ENCODE measurements around the gene SPTBN4. TPM values are rescaled to one million over a fixed set of nuclear protein-coding genes. Genes with fewer than 3 reads are reported as not detected.

Gene SPTBN4
- total and polyA plus RNA-seq, 2 experiments from 2014 or later, result 0.67 to 1.3 TPM

DNA sequence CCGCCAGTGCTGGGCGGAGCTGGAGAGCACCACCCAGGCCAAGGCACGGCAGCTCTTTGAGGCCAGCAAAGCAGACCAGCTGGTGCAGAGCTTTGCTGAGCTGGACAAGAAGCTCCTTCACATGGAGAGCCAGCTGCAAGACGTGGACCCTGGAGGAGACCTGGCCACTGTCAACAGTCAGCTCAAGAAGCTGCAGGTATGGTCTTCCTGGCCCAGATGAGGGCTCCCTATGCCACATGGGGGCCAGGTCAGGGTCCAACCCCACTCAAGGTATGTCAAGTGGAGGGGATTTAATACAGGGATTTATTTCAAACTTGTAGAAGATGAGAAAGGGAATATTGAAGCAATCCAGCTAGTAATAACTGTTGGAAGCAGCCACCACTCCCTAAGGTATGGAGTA lies 67.3 kb downstream of the SPTBN4 start:
- no peak for DNase-seq (ENCODE audit: low spot score)
- Histone ChIP-seq H2AFZ (no peak overlapping the region), H4K20me1 (ENCODE audit: insufficient read depth, poor library complexity, severe bottlenecking) (no peaks in the 10 kb centered on the region), H3K4me1 (ENCODE audit: insufficient read depth) (peaks cover 5% of the 10 kb centered on the region), H3K4me3 (no peak overlapping the region), H3K36me3 (replicated peaks; ENCODE audit: insufficient read depth, low read depth) (no peaks in the 10 kb centered on the region), H3K79me2 (no peaks in the 10 kb centered on the region), H3K27me3 (no peaks in the 10 kb centered on the region), H3K4me2 (no peak overlapping the region), H3K27ac (no peak overlapping the region), H3K9me3 (ENCODE audit: low read depth) (no peaks in the 10 kb centered on the region), H3K9me2 (replicated peaks; ENCODE audit: insufficient read depth) (no peaks in the 10 kb centered on the region)
- no peak for TF ChIP-seq EZH2 (IDR thresholded peaks at IDR 0.05; ENCODE audit: borderline replicate concordance)
- TF ChIP-seq, protein P1, sequence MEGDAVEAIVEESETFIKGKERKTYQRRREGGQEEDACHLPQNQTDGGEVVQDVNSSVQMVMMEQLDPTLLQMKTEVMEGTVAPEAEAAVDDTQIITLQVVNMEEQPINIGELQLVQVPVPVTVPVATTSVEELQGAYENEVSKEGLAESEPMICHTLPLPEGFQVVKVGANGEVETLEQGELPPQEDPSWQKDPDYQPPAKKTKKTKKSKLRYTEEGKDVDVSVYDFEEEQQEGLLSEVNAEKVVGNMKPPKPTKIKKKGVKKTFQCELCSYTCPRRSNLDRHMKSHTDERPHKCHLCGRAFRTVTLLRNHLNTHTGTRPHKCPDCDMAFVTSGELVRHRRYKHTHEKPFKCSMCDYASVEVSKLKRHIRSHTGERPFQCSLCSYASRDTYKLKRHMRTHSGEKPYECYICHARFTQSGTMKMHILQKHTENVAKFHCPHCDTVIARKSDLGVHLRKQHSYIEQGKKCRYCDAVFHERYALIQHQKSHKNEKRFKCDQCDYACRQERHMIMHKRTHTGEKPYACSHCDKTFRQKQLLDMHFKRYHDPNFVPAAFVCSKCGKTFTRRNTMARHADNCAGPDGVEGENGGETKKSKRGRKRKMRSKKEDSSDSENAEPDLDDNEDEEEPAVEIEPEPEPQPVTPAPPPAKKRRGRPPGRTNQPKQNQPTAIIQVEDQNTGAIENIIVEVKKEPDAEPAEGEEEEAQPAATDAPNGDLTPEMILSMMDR (IDR thresholded peaks at IDR 0.05; ENCODE audit: poor library complexity), result no peak
- no peak for TF ChIP-seq EZH2phosphoT487 (IDR thresholded peaks at IDR 0.05; ENCODE audit: low read depth, severe bottlenecking, unreplicated experiment)
- WGBS (ENCODE audit: low lambda C conversion rate, missing lambda C conversion rate), result 83% methylated on average over 4 of the region's 4 CpGs

- Histone ChIP-seq H3K4me3 (no peak overlapping the region), H3K4me1 (ENCODE audit: insufficient read depth) (no peaks in the 10 kb centered on the region), H4K20me1 (ENCODE audit: insufficient read depth, poor library complexity, severe bottlenecking) (no peaks in the 10 kb centered on the region), H3K36me3 (replicated peaks; ENCODE audit: insufficient read depth, low read depth) (no peaks in the 10 kb centered on the region), H2AFZ (no peak overlapping the region), H3K79me2 (no peaks in the 10 kb centered on the region), H3K9me2 (replicated peaks; ENCODE audit: insufficient read depth) (no peaks in the 10 kb centered on the region), H3K27me3 (no peaks in the 10 kb centered on the region), H3K27ac (no peak overlapping the region), H3K4me2 (no peak overlapping the region), H3K9me3 (ENCODE audit: low read depth) (no peaks in the 10 kb centered on the region)
- no peak for DNase-seq (ENCODE audit: low spot score)
- WGBS (ENCODE audit: low lambda C conversion rate, missing lambda C conversion rate), result 77% methylated on average over 4 of the region's 4 CpGs
- TF ChIP-seq, protein P1 (IDR thresholded peaks at IDR 0.05; ENCODE audit: poor library complexity), result no peak
- TF ChIP-seq EZH2phosphoT487 (IDR thresholded peaks at IDR 0.05; ENCODE audit: low read depth, severe bottlenecking, unreplicated experiment) (no peak), EZH2 (IDR thresholded peaks at IDR 0.05; ENCODE audit: borderline replicate concordance) (no peak)
Measured at GRCh38 chr19:40539070-40539469, 72.3 kb downstream of the SPTBN4 start.

- DNase-seq (ENCODE audit: low spot score), result peak; percentile 44
- no peaks in the 10 kb centered on the region for H4K20me1 ChIP-seq (ENCODE audit: insufficient read depth, poor library complexity, severe bottlenecking)
- WGBS (ENCODE audit: low lambda C conversion rate, missing lambda C conversion rate), result 81% methylated on average over 6 of the region's 6 CpGs
- no peaks in the 10 kb centered on the region for H3K4me1 ChIP-seq (ENCODE audit: insufficient read depth)
- H3K79me2 ChIP-seq, result no peaks in the 10 kb centered on the region
- H3K4me3 ChIP-seq, result no peak overlapping the region
- H3K4me2 ChIP-seq, result no peak overlapping the region
- no peaks in the 10 kb centered on the region for H3K9me3 ChIP-seq (ENCODE audit: low read depth)
- no peak overlapping the region for H3K27ac ChIP-seq
- H3K27me3 ChIP-seq, result no peaks in the 10 kb centered on the region
- H3K36me3 ChIP-seq (replicated peaks; ENCODE audit: insufficient read depth, low read depth), result no peaks in the 10 kb centered on the region
- H3K9me2 ChIP-seq (replicated peaks; ENCODE audit: insufficient read depth), result no peaks in the 10 kb centered on the region
- H2AFZ ChIP-seq, result no peak overlapping the region
- TF ChIP-seq EZH2 (IDR thresholded peaks at IDR 0.05; ENCODE audit: borderline replicate concordance) (no peak), EZH2phosphoT487 (IDR thresholded peaks at IDR 0.05; ENCODE audit: low read depth, severe bottlenecking, unreplicated experiment) (no peak)
- TF ChIP-seq, protein P1 (IDR thresholded peaks at IDR 0.05; ENCODE audit: poor library complexity), result no peak
Measured at GRCh38 chr19:40542202-40542859, 75.5 kb downstream of the SPTBN4 start.
